Measurements from ENCODE around the gene RAD18. TPM values are rescaled to one million over a fixed set of nuclear protein-coding genes. Genes with fewer than 3 reads are reported as not detected.

Gene RAD18
- total RNA-seq, 2 donors from 2014 or later: 12.2 to 15.6 TPM

- H3K36me3 ChIP-seq: no peaks in the 10 kb centered on the region
- intact Hi-C loops (cut with DNase I): no loop called here
- TF ChIP-seq CTCF (IDR thresholded peaks at IDR 0.05): no peak
- no peak for TF ChIP-seq POLR2A (IDR thresholded peaks at IDR 0.05)
- no peaks in the 10 kb centered on the region for H3K9me3 ChIP-seq
- 75% methylated on average over 7 of the region's 7 CpGs for WGBS
- DNase-seq (ENCODE audit: low spot score): no peak
- no peaks in the 10 kb centered on the region for H3K4me1 ChIP-seq (replicated peaks)
- H3K27ac ChIP-seq: no peak overlapping the region
- H3K27me3 ChIP-seq (replicated peaks; ENCODE audit: insufficient read depth): no peaks in the 10 kb centered on the region
- H3K4me3 ChIP-seq: no peak overlapping the region
Observed at GRCh38 chr3:8887435-8888300, 75.6 kb downstream of the RAD18 start.

- Histone ChIP-seq H3K27ac (no peak overlapping the region), H3K4me3 (no peak overlapping the region), H3K36me3 (no peaks in the 10 kb centered on the region), H3K4me1 (replicated peaks) (no peaks in the 10 kb centered on the region), H3K9me3 (no peaks in the 10 kb centered on the region), H3K27me3 (replicated peaks; ENCODE audit: insufficient read depth) (no peaks in the 10 kb centered on the region)
- 70% methylated on average over 4 of the region's 4 CpGs for WGBS
- DNase-seq (ENCODE audit: low spot score): no peak
- no peak for TF ChIP-seq POLR2AphosphoS5 (IDR thresholded peaks at IDR 0.05)
- no peak for TF ChIP-seq POLR2A (IDR thresholded peaks at IDR 0.05)
- no peak for TF ChIP-seq CTCF (IDR thresholded peaks at IDR 0.05)
- intact Hi-C loops (cut with DNase I): no loop called here
Observed at GRCh38 chr3:8886546-8886945, 76.7 kb downstream of the RAD18 start.

- Histone ChIP-seq H3K9me3 (no peaks in the 10 kb centered on the region), H3K36me3 (no peaks in the 10 kb centered on the region), H3K27ac (no peak overlapping the region), H3K27me3 (replicated peaks; ENCODE audit: insufficient read depth) (no peaks in the 10 kb centered on the region), H3K4me3 (no peak overlapping the region), H3K4me1 (replicated peaks) (no peaks in the 10 kb centered on the region)
- TF ChIP-seq CTCF (IDR thresholded peaks at IDR 0.05) (no peak), POLR2A (IDR thresholded peaks at IDR 0.05) (no peak), POLR2AphosphoS5 (IDR thresholded peaks at IDR 0.05) (no peak)
- intact Hi-C loops (cut with DNase I): no loop called here
- DNase-seq (ENCODE audit: low spot score): no peak
Observed at GRCh38 chr3:8885536-8886316, 77.5 kb downstream of the RAD18 start.

GRCh38 chr3:8884630-8885290, 78.5 kb downstream of the RAD18 start:
- H3K36me3 ChIP-seq: no peaks in the 10 kb centered on the region

More at GRCh38 chr3:8884630-8885290, 78.5 kb downstream of the RAD18 start:
- Histone ChIP-seq H3K4me3 (no peak overlapping the region), H3K4me1 (replicated peaks) (no peaks in the 10 kb centered on the region), H3K9me3 (no peaks in the 10 kb centered on the region), H3K27ac (no peak overlapping the region), H3K27me3 (replicated peaks; ENCODE audit: insufficient read depth) (no peaks in the 10 kb centered on the region)
- TF ChIP-seq CTCF (IDR thresholded peaks at IDR 0.05) (no peak), POLR2AphosphoS5 (IDR thresholded peaks at IDR 0.05) (no peak), POLR2A (IDR thresholded peaks at IDR 0.05) (no peak)
- no peak for DNase-seq (ENCODE audit: low spot score)
- intact Hi-C loops (cut with DNase I): no loop called here
- WGBS: 100% methylated on average over 1 of the region's 1 CpG
